Dermis lymphatic vessel endothelial cell (primary cell): ENCODE data around the gene NRG3. TPM values are rescaled to one million over a fixed set of nuclear protein-coding genes. Genes with fewer than 3 reads are reported as not detected.

ENCODE experiments used
- total RNA-seq: library from RNA; depleted of rRNA; stranded (reverse); fragments of >200 nt; gene quantifications from 2 replicates; pipeline ENCODE4 v1.2.1, GENCODE V29; 2014

The NRG3 gene
- 10.6 and 15.2 TPM in 2 replicates for total RNA-seq

GRCh38 chr10:81874875-81875466 lies at the start of gene NRG3:
Gene NRG3, plus strand, starts transcription at chr10:81875194.

